ENCODE measurements around the gene PCNX3. TPM values are rescaled to one million over a fixed set of nuclear protein-coding genes. Genes with fewer than 3 reads are reported as not detected.

Gene PCNX3
- total and polyA plus RNA-seq, 2 of the 13 experiments (the other 11 are each of a cell fraction or from before 2014, with no cell fraction given) = 16.2 to 23.0 TPM

DNA sequence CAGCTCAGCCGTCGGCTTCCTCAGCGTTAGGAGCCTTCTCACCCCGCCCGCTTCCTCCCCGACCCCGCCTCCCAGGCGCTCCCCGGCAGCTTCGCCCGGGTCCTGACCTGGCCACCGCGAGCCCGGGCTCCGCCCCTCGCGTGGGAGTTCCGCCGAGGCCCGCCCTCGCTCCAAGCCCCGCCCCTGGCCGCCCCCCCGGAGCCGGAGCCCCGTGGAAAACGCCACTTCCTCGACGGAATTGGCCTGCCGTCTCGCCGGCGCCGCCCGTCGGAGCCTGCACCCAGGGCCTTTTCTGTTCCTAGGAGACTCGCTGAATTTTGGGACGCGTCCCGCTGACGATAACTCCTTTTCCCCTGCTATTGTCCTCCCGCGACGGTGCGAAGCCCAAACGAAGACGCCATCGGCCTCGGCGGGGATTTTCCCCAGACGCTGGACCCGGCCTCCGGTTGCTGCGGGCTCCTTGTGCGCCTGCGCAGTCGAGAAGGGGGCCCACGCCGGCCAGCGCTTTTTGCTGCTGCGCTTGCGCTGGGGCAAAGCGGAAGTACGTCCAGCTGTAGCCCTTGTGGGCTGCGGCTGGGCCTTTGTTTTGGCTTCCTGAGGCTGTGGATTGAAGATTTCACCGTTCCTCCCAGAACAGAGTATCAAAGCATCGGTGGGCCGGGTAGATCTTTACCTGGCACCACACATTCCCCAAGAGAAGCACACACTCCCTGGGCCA, 37.1 kb downstream of the PCNX3 start (continued):
- TF ChIP-seq, protein P1, sequence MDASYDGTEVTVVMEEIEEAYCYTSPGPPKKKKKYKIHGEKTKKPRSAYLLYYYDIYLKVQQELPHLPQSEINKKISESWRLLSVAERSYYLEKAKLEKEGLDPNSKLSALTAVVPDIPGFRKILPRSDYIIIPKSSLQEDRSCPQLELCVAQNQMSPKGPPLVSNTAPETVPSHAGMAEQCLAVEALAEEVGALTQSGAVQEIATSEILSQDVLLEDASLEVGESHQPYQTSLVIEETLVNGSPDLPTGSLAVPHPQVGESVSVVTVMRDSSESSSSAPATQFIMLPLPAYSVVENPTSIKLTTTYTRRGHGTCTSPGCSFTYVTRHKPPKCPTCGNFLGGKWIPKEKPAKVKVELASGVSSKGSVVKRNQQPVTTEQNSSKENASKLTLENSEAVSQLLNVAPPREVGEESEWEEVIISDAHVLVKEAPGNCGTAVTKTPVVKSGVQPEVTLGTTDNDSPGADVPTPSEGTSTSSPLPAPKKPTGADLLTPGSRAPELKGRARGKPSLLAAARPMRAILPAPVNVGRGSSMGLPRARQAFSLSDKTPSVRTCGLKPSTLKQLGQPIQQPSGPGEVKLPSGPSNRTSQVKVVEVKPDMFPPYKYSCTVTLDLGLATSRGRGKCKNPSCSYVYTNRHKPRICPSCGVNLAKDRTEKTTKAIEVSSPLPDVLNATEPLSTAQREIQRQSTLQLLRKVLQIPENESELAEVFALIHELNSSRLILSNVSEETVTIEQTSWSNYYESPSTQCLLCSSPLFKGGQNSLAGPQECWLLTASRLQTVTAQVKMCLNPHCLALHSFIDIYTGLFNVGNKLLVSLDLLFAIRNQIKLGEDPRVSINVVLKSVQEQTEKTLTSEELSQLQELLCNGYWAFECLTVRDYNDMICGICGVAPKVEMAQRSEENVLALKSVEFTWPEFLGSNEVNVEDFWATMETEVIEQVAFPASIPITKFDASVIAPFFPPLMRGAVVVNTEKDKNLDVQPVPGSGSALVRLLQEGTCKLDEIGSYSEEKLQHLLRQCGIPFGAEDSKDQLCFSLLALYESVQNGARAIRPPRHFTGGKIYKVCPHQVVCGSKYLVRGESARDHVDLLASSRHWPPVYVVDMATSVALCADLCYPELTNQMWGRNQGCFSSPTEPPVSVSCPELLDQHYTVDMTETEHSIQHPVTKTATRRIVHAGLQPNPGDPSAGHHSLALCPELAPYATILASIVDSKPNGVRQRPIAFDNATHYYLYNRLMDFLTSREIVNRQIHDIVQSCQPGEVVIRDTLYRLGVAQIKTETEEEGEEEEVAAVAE (CRISPR knock-in tag; IDR thresholded peaks at IDR 0.05; ENCODE audit: borderline replicate concordance) = no peak; the same call in 1 of the 2 replicates
- 0 out of 2 replicates have a peak, but pooled peaks have one; percentile 64 for TF ChIP-seq HNRNPL (IDR thresholded peaks at IDR 0.05; ENCODE audit: low read depth, low read length)
- TF ChIP-seq, protein P2, sequence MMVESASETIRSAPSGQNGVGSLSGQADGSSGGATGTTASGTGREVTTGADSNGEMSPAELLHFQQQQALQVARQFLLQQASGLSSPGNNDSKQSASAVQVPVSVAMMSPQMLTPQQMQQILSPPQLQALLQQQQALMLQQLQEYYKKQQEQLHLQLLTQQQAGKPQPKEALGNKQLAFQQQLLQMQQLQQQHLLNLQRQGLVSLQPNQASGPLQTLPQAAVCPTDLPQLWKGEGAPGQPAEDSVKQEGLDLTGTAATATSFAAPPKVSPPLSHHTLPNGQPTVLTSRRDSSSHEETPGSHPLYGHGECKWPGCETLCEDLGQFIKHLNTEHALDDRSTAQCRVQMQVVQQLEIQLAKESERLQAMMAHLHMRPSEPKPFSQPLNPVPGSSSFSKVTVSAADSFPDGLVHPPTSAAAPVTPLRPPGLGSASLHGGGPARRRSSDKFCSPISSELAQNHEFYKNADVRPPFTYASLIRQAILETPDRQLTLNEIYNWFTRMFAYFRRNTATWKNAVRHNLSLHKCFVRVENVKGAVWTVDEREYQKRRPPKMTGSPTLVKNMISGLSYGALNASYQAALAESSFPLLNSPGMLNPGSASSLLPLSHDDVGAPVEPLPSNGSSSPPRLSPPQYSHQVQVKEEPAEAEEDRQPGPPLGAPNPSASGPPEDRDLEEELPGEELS (CRISPR knock-in tag; IDR thresholded peaks at IDR 0.05) = no peak
- TF ChIP-seq HNRNPK (IDR thresholded peaks at IDR 0.05; ENCODE audit: low read depth, low read length, poor library complexity, severe bottlenecking) = peak; percentile 31
- TF ChIP-seq KLF15 (CRISPR knock-in tag; IDR thresholded peaks at IDR 0.05; ENCODE audit: borderline replicate concordance) = peak; percentile 58; the same call in 1 of the 2 replicates
- TF ChIP-seq, protein P3, sequence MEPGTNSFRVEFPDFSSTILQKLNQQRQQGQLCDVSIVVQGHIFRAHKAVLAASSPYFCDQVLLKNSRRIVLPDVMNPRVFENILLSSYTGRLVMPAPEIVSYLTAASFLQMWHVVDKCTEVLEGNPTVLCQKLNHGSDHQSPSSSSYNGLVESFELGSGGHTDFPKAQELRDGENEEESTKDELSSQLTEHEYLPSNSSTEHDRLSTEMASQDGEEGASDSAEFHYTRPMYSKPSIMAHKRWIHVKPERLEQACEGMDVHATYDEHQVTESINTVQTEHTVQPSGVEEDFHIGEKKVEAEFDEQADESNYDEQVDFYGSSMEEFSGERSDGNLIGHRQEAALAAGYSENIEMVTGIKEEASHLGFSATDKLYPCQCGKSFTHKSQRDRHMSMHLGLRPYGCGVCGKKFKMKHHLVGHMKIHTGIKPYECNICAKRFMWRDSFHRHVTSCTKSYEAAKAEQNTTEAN (CRISPR knock-in tag; conservative IDR thresholded peaks at IDR 0.05) = peak; percentile 73
- TF ChIP-seq, protein P4, sequence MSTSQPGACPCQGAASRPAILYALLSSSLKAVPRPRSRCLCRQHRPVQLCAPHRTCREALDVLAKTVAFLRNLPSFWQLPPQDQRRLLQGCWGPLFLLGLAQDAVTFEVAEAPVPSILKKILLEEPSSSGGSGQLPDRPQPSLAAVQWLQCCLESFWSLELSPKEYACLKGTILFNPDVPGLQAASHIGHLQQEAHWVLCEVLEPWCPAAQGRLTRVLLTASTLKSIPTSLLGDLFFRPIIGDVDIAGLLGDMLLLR (CRISPR knock-in tag; IDR thresholded peaks at IDR 0.05) = peak; percentile 69; the same call in 1 of the 2 replicates
- peak; percentile 64; the same call in 1 of the 2 replicates for TF ChIP-seq TAF1 (CRISPR knock-in tag; IDR thresholded peaks at IDR 0.05)
- TF ChIP-seq ZNF235 (CRISPR knock-in tag; IDR thresholded peaks at IDR 0.05; ENCODE audit: borderline replicate concordance) = 0 out of 2 replicates have a peak, but pooled peaks have one; percentile 43
- TF ChIP-seq ZNF253 (CRISPR knock-in tag; IDR thresholded peaks at IDR 0.05; ENCODE audit: borderline replicate concordance) = 0 out of 2 replicates have a peak, but pooled peaks have one; percentile 68
- no peak for TF ChIP-seq ZNF335 (CRISPR knock-in tag; IDR thresholded peaks at IDR 0.05)
- TF ChIP-seq XBP1 (CRISPR knock-in tag; IDR thresholded peaks at IDR 0.05) = peak; percentile 85; the same call in 1 of the 2 replicates
- TF ChIP-seq NCOR1 (IDR thresholded peaks at IDR 0.05; ENCODE audit: borderline replicate concordance, low read length) = no peak
- no peak; the same call in 1 of the 2 replicates for TF ChIP-seq FOXA3 (CRISPR knock-in tag; IDR thresholded peaks at IDR 0.05)
- TF ChIP-seq ZBTB7A (CRISPR knock-in tag; IDR thresholded peaks at IDR 0.05) = no peak
- no peak for TF ChIP-seq ZNF850 (CRISPR knock-in tag; conservative IDR thresholded peaks at IDR 0.05)
- no peak for TF ChIP-seq RFXANK (CRISPR knock-in tag; IDR thresholded peaks at IDR 0.05)
- TF ChIP-seq ZNF232 (CRISPR knock-in tag; IDR thresholded peaks at IDR 0.05; ENCODE audit: borderline replicate concordance) = peak; percentile 87; the same call in 1 of the 2 replicates
